Cortex of kidney (tissue), 1 donor: ENCODE data around the gene TRMT112.

ENCODE experiments used
- DNase-seq: peaks from one replicate; lab custom pipeline; 2025; lab: John Stamatoyannopoulos, UW

Gene TRMT112

DNA sequence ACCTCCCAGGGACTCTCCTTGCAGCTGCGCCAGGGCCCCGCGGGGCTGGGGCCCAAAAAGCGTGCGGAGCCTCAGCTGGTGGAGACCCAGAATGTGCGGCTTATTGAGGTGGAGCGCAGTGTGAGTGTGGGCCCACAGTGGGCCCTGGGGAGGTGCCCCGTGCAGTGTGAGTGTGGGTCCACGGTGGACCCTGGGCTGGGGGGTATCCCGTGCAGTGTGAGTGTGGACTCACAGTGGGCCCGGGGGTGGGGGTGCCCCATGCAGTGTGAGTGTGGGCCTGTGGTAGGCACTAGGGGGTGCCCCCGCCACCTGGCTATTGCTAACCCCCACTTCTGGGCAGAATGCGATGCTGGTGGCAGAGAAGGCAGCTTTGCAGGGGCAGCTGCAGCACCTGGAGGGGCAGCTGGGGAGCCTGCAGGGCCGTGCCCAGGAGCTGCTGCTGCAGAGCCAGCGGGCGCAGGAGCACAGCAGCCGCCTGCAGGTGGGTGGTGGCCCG is 33.8 kb upstream of the TRMT112 start:
- no peak for DNase-seq

DNA sequence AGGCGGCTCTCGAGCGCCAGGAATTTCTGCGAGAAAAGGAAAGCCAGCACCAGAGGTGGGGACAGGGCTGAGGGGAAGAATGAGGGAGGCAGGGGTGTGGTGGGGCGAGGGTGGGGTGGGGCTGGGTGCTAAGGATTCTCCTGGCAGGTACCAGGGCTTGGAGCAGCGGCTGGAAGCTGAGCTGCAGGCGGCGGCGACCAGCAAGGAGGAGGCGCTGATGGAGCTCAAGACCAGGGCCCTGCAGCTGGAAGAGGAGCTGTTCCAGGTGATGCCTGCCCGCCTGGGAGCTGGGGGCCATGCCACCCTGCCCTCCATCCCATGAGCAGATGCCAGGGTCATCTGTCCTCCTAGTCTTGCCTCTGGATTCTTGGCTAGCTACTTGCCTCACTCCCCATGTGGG is 32.0 kb upstream of the TRMT112 start:
- no peak for DNase-seq

DNA sequence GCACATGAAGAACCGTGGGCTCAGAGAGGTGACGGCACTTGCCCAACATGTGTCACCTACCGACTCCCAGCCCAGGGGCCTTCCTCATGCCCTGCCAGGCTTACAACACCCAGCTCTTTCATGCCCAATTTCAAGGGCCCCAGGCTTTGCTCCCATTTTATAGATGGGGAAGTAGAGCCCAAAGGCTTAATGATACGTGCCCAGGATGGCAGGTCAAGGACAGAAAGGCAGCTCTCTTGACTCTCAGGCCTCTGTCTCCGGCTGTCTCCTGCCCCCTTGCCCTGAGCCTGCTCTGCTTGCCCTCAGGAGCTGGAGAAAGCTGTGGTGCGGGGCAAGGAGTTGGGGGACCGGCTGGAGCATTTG is 31.6 kb upstream of the TRMT112 start:
- no peak for DNase-seq

DNA sequence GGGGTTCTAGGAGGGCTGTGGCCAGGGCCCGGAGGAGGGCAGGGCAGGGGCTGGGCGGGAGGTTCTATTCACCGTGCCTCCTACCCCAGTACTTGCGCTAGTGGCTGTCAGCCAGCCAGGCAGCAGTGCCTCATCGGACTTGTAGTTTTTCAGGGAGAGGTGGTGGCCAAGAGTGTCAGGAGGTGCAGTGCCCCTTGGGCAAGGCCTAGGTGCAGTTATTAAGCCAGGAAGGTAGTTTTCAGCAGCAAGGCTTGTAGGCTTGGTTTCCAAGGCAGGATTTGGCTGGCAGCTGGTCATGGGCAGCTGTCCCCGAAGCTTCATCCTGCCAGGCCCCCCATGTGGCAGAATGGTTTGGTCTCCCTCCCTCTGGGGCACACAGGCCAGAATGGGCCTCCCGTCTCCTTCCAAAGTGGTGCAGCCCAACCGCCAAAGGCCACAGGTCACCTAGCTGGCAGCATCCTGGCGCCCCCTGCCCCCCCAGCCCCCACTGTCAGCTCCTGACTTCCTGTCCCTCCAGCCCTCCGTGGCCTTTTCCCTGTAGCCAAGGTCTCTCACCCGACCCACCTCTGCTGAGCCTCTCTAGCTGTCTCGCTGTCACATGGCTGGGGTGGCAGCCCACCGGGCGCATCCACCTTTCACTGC is 31.1 kb upstream of the TRMT112 start:
- DNase-seq = no peak

DNA sequence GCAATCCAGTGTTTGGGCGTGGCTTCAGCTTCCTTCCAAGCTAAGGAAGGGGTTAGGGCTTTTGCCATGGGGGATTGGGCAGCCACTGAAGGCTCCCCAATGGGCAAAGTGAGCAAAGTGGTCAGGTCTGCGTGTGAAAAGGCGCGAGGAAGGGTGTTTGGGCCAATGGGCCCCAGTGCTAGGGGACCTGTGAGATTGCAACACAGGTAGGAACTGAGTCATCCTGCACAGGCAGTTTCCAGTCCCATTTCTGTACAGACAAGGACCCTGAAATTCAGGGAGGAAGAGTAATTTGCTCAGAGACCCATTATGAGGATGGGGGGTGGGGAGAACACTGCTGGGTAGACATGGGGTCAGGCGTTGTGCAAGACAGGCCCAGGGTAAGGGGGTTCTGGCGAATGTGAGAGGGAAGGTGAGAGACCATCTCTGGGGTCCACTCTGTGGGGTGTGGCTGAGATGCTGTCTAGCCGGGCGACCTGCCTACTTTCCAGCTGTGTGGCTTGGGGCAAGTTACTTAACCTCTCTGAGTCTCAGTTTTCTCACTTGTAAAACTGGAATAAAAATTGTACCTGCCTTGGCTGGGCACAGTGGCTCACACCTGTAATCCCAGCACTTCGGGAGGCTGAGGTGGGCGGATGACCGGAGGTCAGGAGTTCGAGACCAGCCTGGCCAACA is 30.0 kb upstream of the TRMT112 start:
- no peak for DNase-seq

DNA sequence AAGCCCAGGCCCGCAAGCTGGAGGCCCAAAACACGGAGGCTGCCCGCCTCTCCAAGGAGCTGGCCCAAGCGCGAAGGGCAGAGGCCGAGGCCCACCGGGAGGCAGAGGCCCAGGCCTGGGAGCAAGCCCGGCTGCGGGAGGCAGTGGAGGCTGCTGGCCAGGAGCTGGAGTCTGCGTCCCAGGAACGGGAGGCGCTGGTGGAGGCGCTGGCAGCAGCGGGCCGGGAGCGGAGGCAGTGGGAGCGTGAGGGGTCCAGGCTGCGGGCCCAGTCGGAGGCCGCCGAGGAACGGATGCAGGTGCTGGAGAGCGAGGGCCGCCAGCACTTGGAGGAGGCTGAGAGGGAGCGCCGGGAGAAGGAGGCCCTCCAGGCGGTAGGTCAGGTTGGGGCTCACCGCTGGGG is 27.4 kb upstream of the TRMT112 start:
- DNase-seq = no peak

DNA sequence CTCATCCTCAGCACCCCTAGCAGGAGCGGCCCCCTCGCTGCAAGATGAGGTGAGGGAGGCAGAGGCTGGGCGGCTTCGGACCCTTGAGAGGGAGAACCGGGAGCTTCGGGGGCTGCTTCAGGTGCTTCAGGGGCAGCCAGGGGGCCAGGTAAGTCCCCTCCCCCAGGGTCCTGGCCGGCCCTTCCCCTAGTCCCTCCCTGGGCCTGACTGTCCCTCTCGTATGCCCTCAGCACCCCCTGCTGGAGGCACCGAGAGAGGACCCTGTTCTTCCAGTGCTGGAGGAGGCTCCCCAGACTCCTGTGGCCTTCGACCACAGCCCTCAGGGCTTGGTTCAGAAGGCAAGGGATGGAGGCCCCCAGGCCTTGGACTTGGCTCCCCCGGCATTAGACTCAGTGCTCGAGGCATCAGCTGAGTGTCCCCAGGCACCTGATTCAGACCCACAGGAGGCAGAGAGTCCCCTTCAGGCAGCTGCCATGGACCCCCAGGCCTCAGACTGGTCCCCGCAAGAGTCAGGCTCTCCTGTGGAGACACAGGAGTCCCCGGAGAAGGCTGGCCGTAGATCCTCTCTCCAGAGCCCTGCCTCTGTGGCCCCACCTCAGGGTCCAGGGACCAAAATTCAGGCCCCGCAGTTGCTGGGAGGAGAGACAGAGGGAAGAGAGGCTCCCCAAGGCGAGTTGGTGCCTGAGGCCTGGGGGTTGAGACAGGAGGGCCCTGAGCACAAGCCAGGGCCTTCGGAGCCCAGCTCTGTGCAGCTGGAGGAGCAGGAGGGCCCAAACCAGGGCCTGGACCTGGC is 26.6 kb upstream of the TRMT112 start:
- no peak for DNase-seq

DNA sequence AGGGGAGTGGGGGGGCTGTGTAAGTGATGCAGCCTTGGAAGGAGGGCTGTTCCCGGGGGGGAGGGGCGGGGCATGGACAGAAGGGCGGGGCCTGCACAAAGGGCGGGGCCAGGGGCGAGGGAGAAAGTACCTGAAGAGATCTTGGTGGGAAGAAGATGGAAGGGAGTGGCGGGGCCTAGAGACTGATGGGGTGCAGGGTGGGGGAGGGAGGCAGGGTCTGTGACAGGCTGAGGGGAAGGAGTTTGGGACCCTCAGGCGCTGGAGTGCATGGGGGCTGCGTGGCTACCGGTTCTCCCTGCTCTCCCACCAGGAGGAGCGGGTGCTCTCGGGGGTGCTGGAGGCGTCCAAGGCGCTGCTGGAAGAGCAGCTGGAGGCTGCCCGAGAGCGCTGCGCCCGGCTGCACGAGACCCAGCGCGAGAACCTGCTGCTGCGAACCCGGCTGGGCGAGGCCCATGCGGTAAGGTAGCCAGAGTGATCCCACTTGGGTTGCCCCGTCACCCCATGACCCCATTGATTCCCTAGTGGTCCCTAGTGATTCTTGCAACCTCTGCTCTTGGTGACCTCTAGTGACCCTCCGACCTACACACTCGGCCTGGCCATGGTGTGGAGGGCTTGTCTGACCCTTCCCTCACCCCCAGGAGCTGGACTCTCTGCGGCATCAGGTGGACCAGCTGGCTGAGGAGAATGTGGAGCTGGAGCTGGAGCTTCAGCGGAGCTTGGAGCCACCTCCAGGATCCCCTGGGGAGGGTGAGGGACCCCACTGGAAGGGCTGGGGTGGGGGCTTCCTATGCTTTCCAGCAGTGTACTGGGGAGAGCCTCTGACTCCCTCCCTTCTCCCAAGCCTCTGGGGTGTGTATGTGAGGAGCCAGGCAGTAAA is 25.7 kb upstream of the TRMT112 start:
- no peak for DNase-seq

DNA sequence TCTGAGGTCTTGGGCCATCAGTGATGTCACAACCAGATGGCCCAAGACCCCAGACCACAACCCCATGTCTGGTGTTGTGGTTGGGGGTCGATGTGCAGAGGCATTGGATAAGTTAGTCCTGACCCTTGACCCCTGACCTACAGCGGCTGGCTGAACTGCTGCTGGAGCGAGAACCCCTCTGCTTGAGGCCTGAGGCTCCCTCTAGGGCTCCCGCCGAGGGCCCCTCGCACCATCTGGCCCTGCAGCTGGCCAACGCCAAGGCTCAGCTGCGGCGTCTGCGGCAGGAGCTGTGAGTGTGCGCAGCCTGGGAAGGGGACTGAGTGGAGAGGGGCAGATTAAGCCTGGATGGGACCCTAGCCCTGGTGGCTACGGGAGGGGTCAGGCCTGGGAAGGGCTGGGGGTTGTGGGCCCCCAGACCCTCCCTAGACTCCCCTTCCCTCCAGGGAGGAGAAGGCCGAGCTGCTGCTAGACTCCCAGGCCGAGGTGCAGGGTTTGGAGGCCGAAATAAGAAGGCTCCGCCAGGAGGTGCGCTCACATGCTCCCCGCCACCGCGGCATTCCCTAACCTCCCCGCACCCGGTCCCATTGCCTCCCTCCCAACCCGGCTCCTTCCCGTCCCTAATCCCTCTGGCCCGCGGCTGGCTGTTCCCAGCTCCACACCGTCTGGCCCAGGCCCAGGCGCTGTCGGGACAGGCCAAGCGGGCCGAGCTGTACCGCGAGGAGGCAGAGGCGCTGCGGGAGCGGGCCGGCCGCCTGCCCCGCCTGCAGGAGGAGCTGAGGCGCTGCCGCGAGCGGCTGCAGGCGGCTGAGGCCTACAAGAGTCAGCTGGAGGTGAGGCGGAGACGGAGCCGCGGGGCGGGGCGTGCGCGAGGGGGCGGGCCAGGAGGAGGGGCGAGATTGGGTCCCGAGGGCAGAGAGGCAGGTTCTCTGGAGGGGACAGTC is 24.8 kb upstream of the TRMT112 start:
- no peak for DNase-seq

DNA sequence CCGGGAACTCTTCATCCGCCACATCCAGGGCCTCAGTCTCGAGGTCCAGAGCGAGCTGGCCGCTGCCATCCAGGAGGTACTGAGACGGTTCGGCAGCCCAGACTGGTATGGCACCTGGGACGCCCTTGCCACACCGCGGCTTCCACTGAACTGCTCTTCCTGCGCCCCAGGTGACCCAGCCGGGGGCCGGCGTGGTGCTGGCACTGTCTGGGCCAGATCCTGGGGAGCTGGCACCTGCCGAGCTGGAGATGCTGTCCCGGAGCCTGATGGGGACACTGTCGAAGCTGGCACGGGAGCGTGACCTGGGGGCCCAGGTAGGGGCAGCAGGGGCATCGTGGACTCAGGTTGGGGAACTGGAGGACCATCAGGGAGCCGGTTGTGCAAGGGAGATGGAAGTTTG is 24.1 kb upstream of the TRMT112 start:
- DNase-seq = no peak

DNA sequence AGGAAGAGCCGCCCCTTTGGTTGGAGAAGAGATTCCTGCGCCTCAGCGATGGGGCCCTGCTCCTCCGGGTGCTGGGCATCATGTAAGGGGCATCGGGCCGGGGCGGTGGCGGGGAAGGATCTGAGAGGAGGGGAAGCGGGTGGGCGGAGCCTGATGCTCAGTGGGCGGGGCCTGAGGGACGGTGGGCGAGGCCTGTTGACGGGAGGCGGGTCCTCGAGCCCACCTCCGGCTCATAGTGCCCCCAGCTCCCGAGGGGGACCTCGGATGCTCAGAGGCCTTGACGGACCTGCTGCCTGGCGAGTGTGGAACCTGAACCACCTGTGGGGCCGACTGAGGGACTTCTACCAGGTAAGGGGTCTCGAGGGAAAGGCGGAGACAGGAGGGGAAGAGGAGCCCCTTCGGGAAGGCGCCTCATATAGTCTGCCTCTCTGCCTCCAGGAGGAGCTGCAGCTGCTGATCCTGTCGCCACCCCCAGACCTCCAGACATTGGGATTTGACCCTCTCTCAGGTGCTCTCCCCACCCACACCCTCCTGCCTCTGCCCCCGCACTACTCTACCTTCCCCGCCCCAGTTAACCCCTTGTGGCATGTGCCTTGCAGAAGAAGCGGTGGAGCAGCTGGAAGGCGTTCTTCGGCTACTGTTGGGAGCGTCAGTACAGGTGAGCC is 23.4 kb upstream of the TRMT112 start:
- no peak for DNase-seq

DNA sequence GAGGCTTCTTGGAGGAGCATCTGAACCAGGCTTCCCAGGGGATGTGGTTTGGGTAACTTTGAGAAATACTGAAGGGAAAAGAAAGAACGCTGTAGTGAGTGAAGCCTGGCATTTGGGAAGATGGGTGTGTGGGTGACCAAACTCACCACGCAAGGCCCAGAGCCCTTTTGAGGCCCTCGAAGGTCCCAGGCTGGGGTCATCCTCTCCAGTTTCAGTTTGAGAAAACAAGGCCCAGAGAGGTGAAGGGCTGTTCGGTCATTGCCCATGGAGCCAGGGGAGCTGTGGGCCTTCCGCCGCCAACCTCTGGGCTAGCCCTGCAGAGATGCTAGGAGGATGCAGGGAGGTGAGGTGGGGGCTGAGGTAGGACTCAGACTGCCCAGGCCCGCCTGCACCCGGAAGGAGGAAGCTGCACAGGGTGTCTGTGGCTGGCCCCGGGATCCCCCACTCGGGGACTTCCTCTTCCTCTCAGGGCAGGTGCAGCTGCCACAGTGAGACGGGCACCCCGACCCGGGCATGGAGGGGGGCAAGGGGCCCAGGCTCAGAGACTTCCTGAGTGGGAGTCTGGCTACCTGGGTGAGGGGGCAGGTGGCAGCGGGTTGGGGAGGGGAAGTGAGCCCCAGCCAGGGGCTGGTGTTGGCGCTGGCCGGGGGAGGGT is 22.5 kb upstream of the TRMT112 start, which contains the start of gene CCDC88B:
Gene CCDC88B, plus strand, starts transcription at position 451 of the 655 bp plus-strand sequence. Its CDS starts 63 bp downstream, at position 514.
- DNase-seq = no peak

DNA sequence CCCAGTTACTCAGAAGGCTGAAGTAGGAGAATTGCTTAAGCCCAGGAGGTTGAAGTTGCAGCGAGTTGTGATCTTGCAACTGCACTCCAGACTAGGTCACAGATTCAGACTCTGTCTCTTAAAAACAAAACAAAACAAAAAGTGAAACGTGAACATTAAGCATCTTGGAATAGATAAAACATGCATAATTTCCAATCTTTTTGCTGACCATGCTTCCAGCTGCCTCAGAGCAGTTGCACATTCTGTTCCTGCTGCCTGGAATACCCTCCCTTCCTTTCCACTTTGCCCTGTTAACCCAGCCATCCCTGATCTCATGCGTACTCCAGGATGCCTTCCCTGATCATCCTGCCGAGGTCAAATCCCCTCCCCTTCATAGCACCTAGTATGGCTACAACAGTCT is 21.9 kb upstream of the TRMT112 start:
- DNase-seq = no peak

DNA sequence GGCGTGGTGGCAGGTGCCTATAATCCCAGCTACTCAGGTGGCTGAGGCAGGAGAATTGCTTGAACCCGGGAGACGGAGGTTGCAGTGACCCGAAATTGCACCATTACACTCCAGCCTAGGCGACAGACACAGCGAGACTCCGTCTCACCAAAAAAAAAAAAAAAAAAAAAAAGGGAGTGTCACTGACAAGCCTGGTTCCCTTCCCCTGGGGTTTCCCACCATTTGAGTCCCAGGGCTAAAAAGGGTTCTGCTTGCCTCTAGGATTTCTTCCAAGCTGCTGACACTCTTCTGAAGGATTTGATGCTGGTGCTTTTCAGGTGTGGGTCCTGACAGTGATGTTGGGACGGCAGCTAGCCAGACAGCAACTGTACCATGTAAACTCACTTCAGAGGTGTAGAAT is 21.4 kb upstream of the TRMT112 start:
- DNase-seq = no peak

DNA sequence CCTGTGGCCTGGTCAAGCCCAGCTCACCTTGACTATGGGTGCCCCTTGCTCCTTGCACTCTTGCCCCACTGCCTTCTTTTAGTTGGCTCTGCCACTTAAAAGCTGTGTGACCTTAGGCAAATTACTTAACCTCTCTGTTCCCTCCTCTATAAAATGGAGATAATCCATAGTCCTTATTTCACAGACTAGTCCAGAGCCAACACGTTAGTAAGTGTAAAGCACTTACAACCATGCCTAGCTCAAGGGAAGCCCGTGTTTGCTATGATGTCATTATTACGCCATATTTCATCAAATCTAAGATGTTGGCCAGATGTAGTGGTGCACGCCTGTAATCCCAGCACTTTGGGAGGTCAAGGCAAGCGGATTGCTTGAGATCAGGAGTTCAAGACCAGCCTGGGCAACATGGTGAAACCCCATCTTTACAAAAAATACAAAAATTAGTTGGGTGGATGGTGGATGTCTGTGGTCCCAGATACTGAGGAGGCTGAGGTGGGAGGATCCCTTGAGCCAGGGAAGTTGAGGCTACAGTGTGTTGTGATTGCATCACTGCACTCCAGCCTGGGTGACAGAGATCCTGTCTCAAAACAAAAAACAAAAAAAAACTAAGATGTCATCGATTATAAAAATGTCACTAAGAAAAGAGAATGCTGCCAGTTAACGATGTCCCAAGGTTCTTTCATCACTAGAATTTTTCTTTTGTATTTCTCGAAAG is 20.3 kb upstream of the TRMT112 start:
- DNase-seq = no peak

DNA sequence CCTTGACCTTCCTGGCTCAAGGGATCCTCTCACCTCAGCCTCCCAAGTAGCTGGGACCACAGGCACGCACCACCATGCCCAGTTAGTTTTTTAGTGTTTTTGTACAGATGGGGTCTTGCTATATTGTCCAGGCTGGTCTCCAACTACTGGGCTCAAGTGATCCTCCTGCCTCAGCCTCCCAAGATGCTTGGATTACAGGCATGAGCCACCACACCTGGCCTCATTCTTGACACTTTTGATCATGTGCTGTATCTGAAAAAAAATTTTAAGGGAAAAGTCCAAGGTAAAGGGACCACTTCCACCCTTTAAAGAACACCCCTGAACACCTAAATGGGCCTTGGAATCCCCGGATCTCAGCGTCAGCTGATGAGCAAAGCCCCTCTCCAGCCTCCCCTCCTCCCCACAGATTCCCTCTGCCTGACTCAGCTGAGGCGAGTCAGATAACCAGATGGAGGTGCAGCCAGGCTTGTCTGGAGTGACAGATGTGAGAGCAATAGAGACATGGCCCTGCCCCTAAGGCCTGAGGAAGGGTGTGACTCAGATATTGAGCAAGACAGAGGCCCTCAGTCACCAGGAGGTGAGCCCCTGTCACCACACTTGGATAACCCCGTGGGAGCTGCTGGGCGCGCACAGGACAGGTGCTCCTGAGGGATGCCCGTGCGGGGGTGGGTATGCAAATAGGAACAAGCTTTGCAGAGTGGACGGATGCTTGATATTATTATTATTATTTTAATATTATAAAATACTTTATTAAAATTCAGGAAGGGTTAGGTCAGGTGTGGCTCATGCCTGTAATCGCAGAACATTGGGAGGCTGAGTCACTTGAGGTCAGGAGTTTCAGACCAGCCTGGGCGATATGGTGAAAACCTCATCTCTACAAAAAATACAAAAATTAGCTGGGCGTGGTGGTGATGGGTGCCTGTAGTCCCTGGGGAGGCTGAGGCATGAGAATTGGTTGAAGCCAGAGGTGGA is 17.7 kb upstream of the TRMT112 start:
- no peak for DNase-seq

DNA sequence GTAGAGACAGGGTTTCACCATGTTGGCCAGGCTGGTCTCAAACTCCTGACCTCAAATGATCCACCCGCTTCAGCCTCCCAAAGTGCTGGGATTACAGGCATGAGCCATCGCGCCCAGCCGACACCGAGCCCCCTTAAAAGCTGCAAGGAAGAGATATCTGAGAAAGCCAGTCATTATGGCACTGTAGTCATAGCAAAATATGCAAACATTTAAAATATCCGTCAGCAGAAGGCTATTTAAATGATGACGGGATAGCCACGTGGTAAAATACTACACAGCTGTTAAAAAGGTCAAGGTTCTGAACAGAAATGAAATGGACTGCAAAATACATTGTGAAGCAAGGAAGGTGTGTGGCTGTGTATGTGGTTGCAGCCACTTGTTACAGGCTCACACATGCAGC is 16.2 kb upstream of the TRMT112 start:
- no peak for DNase-seq
